Stimulated activated CD8-positive, alpha-beta memory T cell treated with anti-CD3 and anti-CD28 coated beads, Interleukin-4, amount 100 ng/mL, for 24 hours (primary cell): ENCODE measurements around the gene CLEC18A.
"Not testable (repeated sequence)": the region's sequence is repeated elsewhere in the genome, so short reads cannot be mapped to it uniquely, and the experiment has no call there.

Source experiments
- DNase-seq: peaks from one replicate; pipeline ENCODE4 v3.0.0-alpha.2; 2020; ENCODE audit warnings: low read depth

Gene CLEC18A

DNA sequence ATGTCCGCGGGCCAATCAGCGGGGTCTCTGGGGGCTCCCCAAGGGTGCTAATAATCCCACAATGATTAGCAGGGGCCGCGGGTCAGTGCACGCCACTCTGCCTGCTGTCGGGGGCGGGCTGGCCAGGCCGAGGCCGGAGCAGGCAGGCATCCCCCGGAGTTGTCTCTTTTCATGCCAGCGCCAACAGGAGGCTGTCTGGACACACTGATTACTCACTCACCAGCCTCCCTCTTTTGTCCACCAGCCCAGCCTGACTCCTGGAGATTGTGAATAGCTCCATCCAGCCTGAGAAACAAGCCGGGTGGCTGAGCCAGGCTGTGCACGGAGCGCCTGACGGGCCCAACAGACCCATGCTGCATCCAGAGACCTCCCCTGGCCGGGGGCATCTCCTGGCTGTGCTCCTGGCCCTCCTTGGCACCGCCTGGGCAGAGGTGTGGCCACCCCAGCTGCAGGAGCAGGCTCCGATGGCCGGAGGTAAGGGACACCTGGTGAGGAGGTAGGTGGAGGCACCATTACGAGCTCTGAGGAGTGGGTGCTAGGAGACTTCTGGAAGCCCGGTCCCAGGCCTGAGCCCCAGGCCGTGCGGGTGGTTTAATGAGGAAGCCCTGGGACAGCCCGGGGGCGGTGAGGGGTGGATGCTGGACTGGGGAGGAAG lies at the start of gene CLEC18A:
TSS of gene CLEC18A (plus strand) at position 318 of the 655 bp plus-strand sequence. CDS start at position 351, 33 bp downstream.
- not testable (repeated sequence) for DNase-seq

DNA sequence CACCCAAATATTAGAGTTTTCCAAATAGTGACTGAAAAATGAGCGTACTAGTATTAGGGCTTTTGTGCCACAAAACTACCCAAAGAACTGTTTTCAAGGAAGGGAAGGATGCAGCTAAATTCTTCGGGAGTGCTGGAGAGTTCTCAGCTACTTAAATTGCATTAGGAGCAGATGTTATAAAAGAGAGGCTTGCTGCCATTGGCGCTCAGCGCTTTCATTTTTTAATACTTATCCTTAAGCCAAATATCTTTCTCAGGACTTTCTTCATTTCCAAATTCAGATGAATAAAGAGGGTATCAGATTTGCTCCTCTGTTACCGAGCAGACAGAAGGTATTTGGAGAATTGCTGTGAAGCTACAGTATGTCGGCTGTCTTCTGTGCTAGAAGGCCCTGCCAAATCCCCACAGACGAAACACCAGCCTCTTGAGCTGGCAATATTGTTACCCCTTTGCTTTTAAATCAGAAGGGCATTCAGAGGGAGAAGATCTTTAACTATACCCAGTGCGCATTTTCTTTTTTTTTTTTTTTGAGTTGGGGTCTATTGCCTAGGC lies 47.2 kb upstream of the CLEC18A start:
- no peak for DNase-seq

DNA sequence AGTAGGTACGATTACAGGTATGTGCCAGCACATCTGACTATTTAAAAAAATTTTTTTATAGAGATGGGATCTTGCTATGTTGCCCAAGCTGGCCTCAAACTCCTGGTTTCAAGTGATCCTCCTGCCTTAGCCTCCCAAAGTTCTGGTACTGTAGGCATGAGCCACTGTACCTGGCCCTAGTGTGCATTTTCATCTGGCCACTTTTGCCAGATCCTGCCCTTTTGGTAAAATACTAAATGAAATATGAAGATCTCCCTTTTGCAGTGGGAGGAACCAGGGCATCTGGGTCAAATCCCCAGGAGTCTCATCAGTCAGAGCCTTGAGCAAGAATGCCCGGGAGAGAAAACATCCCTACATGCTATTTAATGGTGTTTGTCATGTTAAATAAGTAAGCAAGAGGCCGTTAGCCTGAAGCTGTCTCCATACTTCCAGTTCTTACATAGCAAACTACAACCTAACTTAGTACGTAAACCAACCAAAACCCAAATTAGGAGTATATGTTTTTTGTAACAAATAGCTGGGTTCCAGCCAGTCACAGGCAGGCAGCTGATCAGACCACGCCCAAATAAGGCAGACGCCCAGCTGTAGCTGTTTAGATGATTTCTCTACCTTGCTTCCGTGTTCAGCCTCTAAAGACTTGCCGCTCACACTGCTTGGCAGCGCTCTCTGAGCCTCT lies 46.5 kb upstream of the CLEC18A start:
- DNase-seq: no peak

DNA sequence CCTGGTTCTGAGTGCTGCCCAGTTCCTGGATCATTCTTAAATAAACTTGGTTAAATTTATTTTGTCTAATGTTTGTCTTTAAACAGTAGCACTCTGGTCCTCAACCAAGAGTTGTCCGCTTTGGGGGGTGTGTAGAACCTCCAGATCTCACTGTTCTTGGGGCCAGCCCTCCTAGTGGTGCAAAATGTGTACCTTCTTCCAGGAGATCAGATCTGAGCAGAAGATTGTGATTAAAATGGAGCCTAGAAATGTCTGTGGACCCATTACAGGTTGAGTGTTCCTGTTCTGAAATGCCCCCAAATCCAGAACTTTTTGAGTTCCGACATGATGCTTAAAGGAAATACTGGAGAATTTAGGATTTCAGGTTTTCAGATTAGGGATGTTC lies 46.0 kb upstream of the CLEC18A start:
- no peak for DNase-seq

DNA sequence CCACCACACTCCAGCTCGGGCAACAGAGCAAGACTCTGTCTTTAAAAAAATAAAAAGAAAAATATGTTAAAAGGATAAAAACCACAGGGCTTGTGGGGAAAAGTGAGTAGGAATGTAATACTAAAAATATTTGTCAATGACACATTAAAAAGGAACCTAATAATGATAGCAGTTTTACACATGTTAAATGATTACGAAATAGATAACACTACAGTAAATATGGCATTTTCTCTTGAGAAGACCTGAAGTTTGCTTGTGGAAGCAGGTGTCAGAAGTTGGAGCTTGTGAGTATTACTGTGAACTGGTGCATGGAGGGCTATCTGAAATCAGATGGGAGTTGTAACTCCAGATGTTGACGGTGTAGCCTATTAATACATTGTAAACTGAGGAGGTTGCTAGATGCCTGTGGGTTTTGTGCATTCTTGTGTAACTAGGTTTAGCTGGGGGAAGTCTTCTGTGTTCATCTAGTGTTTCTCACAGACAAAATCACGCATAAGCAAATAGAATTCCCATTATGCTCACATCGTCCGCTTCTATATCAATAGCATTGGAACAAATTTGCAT lies 44.2 kb upstream of the CLEC18A start:
- no peak for DNase-seq

DNA sequence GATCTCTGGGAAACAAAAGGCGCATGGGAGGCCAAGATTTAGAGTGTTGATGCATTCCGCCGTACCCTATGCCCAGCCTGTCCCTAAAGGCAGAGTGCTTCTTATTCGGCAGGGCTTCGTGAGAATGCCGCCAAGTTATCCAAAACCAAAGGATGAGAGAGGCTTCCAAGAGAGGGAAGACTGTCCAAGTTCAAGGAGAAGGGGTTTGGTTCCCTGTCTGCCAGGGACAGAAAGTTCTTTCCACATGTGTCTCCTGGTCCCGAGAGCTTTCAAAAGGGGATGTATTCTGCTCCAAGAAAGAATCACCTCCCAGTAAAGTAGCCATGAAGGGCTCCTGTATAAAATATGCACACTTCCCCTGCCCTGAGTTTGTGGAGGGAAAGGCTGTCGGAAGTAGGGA lies 42.1 kb upstream of the CLEC18A start:
- DNase-seq: no peak

DNA sequence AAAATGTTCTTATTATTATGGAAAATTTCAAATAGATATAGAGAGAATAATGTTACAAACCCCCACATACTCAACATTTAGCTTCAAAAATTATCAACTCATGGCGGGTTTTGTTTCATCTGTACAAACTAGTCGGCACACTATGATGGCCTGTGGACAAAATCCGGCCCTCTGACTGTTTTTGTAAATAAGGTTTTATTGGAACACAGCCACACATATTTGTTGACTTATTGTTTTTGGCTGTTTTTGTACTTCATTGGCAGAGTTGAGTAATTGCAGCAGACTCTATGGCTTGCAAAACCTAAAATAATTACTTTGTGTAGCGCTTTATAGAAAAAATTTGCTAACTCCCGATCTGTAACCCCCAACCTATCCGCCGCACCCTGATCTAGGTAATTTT lies 41.4 kb upstream of the CLEC18A start:
- DNase-seq: no peak

DNA sequence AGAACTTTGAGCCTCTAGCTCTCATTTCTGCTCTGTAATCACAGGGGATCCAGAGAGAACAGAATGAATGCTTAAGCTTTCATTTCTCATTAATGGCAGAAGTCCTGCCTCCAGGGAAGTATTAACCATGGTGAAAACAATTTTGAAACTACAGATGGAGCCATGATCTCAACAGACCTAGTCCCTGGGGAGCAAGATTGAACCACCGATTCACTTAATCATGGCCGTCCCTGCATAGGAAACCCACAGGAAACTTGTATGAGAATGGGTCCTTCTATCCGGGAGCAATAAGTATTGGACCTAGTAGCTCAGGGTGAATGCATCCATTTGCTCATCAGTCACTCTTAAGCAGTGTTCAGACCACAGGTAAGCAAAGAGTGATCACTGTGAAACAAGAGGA lies 40.2 kb upstream of the CLEC18A start:
- no peak for DNase-seq

DNA sequence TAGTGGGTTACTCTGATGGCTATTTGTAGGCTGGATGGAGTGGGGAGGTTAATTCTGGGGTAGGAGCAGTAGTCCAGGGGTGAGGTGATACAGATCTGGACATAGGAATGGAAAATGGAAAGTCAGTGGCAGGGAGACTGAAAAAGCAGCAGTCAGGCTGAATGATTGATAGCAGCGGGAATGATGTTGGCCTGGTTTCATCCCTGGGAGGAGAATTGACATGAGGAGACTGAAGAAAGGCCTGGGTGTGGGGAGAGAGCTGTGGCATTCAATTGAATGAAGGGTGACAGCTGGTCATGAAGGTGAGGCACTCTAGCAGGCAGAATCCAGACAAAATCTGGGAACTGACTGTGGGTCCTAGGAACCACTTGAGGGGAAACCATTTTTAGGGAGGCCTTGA lies 34.7 kb upstream of the CLEC18A start:
- DNase-seq: no peak

DNA sequence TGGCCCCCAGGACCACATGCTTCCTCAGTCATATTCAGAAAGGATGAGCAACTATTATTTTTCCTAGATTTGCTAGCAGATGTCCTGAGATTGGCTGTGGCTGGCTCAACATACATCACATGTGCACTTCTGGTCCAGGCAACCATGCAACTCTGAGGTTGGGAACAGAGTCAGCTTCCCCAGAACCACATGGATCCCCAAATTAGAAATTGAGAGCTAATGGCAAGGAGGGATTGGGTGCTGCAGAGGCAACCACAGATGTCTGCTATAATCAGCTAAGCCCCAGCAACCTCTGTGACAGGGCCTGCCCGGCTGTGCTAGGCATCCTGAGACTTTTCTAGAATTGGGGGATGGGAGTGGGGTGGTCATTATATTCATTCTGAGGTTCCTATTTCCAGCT lies 33.8 kb upstream of the CLEC18A start:
- DNase-seq: no peak

DNA sequence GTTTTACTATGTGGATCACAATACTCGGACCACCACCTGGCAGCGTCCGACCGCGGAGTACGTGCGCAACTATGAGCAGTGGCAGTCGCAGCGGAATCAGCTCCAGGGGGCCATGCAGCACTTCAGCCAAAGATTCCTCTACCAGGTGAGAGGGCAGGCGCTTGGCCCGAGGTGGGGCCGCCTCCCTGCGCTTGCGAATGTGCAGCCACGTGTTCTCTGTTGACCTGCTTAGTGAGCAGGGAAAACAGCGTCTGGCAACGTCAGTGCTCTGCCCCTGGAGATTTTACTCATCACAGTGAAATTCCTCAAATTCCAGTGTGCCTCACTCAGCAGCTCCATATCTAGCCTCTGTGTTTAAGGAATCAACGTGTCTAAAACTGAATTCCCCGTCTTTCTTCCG lies 33.4 kb upstream of the CLEC18A start:
- DNase-seq: no peak

DNA sequence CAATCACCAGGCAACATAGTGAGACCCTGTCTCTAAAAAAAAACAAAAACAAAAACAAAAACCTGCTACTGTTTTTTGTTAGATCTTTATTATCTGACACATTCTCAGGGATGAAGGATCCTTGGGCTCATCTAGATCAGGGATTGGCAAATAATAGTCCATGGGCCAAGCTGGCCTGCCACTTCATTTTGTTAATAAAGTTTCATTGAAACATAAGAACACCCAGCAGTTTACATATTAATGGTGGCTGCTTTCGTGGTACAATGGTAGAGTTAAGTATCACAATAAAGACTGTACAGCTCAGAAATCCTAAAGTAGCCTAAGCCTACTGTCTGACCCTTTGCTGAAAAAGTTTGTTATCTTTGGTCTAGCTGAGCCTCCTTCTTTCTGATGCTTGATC lies 32.9 kb upstream of the CLEC18A start:
- DNase-seq: no peak

DNA sequence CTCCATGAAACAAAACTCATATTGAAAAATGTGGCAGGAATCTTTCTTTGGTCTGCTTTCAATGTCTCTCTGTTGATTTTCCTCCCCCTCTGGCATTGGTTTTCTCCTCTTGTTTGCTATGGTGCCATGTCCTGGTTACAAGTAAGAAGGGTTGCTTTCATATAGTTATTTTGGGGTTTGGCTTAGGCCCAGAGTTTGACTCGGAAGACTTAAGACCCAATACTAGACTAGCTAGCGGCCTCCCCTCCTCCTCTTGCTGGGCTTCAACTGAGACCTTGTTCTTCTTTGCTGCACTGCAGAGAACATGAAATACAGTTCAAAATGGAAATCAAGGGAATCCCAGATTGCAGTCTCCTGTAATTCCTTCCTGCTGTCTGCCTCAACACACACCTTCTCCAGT lies 30.0 kb upstream of the CLEC18A start:
- no peak for DNase-seq

DNA sequence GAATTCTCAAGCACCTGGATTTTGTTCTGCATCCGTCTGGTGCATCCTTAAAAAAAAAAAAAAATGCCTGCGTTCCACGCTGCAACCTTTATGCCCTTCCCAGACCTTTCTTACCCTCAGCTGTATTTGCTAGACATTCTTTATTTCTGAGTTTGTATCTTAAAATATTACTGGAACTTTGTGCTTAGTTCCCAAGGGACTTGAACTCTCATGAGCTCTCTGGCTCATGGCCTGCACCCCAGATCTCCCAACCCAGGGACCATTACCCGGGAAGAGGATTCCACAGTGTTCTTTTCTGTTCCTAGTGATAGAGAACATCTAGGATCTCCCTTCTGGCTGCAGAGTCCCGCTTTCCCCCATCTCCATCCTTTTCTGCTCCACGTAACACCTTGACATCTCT lies 28.9 kb upstream of the CLEC18A start:
- no peak for DNase-seq

DNA sequence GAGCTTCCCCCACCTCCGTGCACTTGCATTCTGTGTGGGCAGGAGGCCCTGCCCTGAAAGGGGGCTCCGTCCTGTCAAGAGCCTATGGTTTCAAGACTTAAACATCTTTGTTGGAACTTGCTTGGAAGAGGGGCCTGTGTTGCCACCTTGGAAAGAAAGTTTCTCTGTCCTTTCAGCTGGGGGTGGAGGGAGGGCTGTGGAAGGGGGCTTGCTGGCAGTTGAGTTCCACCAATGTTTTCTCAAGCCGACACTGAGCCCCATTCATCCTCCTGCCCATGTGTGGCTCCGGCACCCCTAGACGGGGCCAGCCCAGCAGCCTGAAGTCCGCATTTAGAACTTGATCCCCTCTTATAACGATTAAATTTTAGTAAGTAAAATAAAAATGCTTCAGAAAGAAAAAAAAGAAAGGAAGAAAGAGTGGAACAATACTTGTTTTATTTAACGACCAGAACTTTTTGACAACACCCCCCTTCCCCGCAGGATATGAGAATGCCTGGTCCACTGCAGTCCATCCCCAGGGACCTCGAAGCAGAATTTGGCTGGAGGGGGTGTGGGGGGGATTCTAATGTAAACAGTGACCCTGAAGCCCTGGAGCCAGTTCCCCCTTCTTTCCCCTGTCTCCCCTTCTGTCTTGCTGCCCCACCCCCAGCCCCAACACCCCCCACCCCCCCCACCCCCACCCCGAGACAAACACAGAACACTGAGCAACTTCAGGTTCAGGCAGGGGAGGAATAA lies 26.9 kb upstream of the CLEC18A start:
- DNase-seq: no peak

DNA sequence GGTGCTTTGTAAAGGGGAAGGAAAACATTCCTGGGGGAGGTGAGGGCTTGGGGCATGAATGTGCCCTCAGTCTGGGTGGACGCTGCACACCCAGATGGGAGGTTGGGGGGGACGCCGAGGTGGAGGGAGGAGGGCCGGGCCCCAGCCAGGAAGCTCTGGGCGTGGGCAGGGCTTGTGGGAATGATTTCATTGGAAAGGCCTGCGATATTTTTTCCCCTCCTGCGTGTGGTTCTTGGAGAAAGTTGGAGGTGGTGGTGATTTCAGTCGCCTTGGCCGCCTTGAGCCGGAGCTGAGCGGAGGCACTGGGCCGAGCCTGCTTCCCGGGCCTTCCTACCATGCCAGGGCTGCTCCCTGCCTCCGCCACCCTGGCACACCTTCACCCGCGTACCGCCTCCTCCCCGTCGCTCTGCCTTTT lies 26.4 kb upstream of the CLEC18A start:
- no peak for DNase-seq

DNA sequence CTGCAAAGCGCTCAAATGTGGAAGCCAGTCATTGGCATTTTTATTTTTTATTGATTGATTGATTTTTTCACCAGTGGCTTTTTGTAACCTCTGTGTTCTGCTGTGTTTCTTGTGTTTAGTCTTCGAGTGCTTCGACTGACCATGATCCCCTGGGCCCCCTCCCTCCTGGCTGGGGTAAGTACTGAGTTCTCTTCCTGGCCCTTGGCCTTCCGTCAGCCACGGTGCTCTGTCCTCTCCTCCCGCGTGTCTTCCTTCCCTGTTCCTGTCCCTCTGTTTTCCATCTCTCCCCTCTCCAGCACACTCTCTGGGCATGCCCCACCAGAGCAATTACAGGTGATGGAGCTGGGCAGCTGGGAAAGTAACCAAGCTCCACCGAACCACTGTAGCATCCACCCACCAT lies 25.8 kb upstream of the CLEC18A start:
- no peak for DNase-seq

DNA sequence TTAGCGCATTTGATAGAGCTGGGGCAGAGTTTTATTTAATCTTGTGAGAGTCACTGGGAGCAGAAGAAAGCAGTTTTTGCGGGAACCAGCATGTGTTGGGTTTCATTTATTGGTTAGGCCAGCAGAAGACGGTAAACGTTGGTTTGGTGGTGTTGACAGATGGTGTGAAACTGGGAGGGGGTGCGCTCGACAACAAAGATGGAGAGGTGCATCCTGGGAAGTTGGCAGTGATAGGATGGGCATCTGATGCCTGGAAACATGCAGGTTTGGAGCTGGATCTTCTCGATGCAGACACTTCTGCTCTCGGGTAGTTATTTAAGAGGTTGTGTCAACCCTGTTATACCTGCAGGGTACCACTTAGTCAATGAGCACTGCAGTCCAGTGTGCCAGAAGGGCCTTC lies 24.9 kb upstream of the CLEC18A start:
- no peak for DNase-seq

DNA sequence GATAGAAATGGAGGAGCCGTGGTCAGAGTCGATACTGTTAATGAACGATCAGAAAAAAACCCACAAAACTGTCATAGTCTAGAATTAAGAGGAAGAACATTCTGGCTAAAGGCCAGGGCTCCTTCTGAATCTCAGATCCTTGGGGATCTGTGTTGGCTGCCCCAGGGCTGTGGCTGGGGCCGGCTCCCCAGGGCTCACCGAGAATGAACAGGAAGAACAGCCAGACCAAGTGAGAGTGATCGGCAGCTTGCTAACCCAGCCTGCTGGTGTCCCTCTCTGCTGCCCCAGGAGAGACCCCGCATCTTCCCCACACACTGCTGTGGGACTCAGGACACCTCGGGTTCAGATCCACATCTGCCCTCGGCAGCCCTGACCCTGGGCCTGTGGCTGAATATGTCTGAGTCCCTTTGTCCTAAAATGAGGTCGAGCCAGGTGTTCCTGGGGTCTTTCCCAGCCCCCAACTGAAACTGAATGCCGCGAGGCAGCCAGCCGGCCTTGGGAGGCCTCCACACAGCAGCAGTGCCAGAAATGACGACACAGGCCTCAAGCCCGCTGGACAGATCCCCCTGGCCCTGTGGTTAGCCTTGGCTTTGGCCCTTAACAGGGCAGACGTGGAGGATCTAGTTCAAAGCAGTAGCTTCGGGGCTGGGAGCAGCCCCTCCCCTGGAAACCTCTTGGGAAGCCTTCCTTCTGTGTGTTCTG lies 23.9 kb upstream of the CLEC18A start:
- no peak for DNase-seq

DNA sequence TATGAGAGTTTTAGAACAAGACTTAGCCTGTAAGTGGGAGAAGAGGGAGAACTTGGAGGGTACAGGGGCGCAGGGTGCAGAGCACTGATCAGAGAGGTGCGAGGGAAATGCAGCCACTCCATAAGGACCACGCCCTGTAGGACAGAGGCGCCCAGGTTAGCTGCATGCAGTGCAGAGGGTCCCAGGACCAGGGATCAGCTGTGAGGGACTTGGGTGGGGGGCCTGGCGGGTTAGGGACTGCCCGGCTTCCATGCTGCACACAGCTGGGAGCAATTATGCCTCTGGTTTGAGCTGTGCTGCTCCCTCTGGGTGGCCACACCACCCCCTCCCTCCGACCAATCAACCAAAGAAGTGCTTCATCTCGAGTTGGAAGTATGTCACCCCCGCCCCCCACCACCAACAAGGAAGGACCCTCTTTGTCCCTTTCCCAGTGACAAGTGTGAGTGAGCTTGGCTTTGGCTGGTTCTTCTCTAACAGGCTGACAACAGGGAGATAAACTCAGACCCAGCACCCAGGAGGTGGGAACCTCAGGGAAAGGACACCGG lies 22.2 kb upstream of the CLEC18A start:
- no peak for DNase-seq

DNA sequence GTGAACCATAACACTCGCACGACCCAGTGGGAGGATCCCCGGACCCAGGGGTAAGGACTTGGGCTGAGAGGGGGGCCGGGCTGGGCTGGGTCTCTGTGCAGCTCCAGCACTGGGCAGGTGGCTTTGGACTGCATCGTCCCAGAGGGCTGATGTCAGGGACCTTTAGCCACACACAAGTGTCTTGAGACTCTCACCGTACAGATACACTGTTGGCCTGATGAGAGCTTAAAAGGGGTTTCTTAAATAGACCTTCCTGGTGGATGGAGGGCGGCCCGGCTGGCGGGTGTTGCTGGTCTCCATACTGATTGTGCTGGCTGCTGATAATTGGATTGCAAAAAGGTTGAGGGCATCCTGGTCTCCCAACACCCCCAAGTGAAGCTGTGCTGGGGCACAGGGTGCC lies 21.7 kb upstream of the CLEC18A start:
- no peak for DNase-seq
